Endodermal cell (in vitro differentiated cells): Measurements from ENCODE around the gene PARVB. TPM values are rescaled to one million over a fixed set of nuclear protein-coding genes. Genes with fewer than 3 reads are reported as not detected.

Experiments
- DNase-seq: peaks from one replicate; pipeline ENCODE4 v3.0.0-alpha.2; 2017
- H3K27ac ChIP-seq: 2 replicates; pipeline ENCODE4 v1.5.1; 2013; ENCODE audit warnings: mild to moderate bottlenecking, low read depth, low read length, moderate library complexity
- H3K27me3 ChIP-seq: 2 replicates; pipeline ENCODE4 v1.6.1; 2013; ENCODE audit warnings: mild to moderate bottlenecking, low read length, moderate library complexity; ENCODE audit not compliant: insufficient read depth, control insufficient read depth, poor library complexity, severe bottlenecking
- H3K36me3 ChIP-seq: 2 replicates; pipeline ENCODE4 v1.7.0; 2013; ENCODE audit warnings: mild to moderate bottlenecking, low read length, moderate library complexity; ENCODE audit not compliant: control insufficient read depth, insufficient read depth
- H3K4me1 ChIP-seq: one replicate; pipeline ENCODE4 v1.7.0; 2013; ENCODE audit warnings: low read length; ENCODE audit not compliant: control insufficient read depth, insufficient read depth
- H3K4me3 ChIP-seq: 2 replicates; pipeline ENCODE4 v1.5.1; 2013; ENCODE audit warnings: mild to moderate bottlenecking, low read length, moderate library complexity
- H3K9ac ChIP-seq: 2 replicates; pipeline ENCODE4 v1.6.1; 2013; ENCODE audit warnings: mild to moderate bottlenecking, low read length, moderate library complexity; ENCODE audit not compliant: poor library complexity, severe bottlenecking; ENCODE audit errors: extremely low read depth
- H3K9me3 ChIP-seq: 2 replicates; pipeline ENCODE4 v1.6.1; 2013; ENCODE audit warnings: mild to moderate bottlenecking, low read length, moderate library complexity; ENCODE audit not compliant: control insufficient read depth
- H3K27ac Mint-ChIP-seq: 2 replicates; pipeline ENCODE4 v1.8.0; 2020; ENCODE audit warnings: mixed read lengths
- H3K27me3 Mint-ChIP-seq: 2 replicates; pipeline ENCODE4 v1.8.0; 2021; ENCODE audit warnings: mild to moderate bottlenecking, mixed read lengths; ENCODE audit not compliant: insufficient read depth
- H3K36me3 Mint-ChIP-seq: 2 replicates; pipeline ENCODE4 v1.8.0; 2020; ENCODE audit warnings: low read depth, mixed read lengths
- H3K4me1 Mint-ChIP-seq: 2 replicates; pipeline ENCODE4 v1.8.0; 2020; ENCODE audit warnings: mixed read lengths
- H3K4me3 Mint-ChIP-seq: 2 replicates; pipeline ENCODE4 v1.8.0; 2020; ENCODE audit warnings: mild to moderate bottlenecking, moderate library complexity, mixed read lengths
- H3K9me3 Mint-ChIP-seq: 2 replicates; pipeline ENCODE4 v1.8.0; 2020; ENCODE audit warnings: mild to moderate bottlenecking, mixed read lengths
- WGBS, 2 experiments: methylation state at CpG; one replicate each; pipeline versions ENCODE4 v1.1.5 to v1.1.7; 2013; ENCODE audit warnings: missing lambda C conversion rate in 2 of 2, mixed read lengths in 1 of 2; ENCODE audit not compliant: insufficient coverage in 1 of 2, insufficient read length in 1 of 2; 5-methylcytosine and 5-hydroxymethylcytosine counted together
- total RNA-seq, 2 donors: library from RNA; stranded (reverse); fragmentation: NEBNext Ultra II Directional in 1 of 2; extraction: Animal tissue kit (Norgen Biotek cat#: 25700) in 1 of 2; gene quantifications; 2 replicates in 1 of 2; 3 replicates in 1 of 2; pipeline ENCODE4 v1.2.1, GENCODE V29; 2021
- TF ChIP-seq, protein P1 (sequence below): fragments of 200-600 bp; sonication (generic); conservative IDR thresholded peaks from 2 replicates; pipeline ENCODE4 v1.5.0; 2021; ENCODE audit warnings: antibody characterized with exemption, mild to moderate bottlenecking

PARVB gene
- total RNA-seq, 2 donors from 2014 or later = 29.6 to 32.3 TPM

DNA sequence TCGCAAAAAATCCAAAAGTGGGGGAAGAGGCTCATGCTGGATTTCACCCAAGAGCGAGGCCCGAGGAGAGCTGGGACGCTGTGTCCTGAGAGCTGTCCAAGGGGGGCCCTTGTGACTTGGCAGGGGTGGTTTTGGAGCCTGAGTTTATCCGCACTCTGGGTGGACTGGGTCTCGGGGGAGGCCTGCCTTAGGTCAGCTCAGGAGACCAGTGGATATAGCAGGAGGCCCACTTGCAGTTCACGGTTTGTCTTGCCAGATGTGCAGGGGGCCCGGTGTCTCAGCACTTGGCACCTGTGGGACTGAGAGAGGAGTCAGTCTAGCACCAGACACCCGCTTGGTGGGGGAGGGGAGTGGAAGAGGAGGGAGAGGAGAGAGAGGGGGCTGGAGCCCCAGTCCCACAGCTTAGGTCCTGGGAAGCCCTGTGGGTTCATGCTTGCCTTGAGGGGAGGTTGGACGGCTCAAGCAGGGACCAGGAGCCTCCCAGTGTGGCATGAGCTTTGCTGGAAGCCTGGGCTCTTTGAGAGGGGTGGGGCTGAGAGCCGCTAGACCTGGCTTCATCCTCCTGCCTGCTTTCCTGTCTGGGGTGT lies 33.4 kb downstream of the PARVB start:
- H3K36me3 Mint-ChIP-seq = peaks cover 5% of the 10 kb centered on the region
- peak overlapping the region; percentile 39 for H3K27ac Mint-ChIP-seq
- Histone ChIP-seq H3K4me1 (peaks cover under 1% of the 10 kb centered on the region), H3K27me3 (no peaks in the 10 kb centered on the region), H3K27ac (no peak overlapping the region), H3K4me3 (no peak overlapping the region), H3K36me3 (no peaks in the 10 kb centered on the region), H3K9me3 (no peaks in the 10 kb centered on the region), H3K9ac (no peak overlapping the region)
- DNase-seq = no peak
- peaks cover 9% of the 10 kb centered on the region for H3K9me3 Mint-ChIP-seq
- TF ChIP-seq, protein P1, sequence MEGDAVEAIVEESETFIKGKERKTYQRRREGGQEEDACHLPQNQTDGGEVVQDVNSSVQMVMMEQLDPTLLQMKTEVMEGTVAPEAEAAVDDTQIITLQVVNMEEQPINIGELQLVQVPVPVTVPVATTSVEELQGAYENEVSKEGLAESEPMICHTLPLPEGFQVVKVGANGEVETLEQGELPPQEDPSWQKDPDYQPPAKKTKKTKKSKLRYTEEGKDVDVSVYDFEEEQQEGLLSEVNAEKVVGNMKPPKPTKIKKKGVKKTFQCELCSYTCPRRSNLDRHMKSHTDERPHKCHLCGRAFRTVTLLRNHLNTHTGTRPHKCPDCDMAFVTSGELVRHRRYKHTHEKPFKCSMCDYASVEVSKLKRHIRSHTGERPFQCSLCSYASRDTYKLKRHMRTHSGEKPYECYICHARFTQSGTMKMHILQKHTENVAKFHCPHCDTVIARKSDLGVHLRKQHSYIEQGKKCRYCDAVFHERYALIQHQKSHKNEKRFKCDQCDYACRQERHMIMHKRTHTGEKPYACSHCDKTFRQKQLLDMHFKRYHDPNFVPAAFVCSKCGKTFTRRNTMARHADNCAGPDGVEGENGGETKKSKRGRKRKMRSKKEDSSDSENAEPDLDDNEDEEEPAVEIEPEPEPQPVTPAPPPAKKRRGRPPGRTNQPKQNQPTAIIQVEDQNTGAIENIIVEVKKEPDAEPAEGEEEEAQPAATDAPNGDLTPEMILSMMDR = no peak
- H3K4me1 Mint-ChIP-seq = peaks cover 9% of the 10 kb centered on the region
- H3K27me3 Mint-ChIP-seq = peaks cover 3% of the 10 kb centered on the region
- 83 to 98% methylated on average over 8 to 11 of the region's 11 CpGs for WGBS, 2 experiments
- no peak overlapping the region for H3K4me3 Mint-ChIP-seq

DNA sequence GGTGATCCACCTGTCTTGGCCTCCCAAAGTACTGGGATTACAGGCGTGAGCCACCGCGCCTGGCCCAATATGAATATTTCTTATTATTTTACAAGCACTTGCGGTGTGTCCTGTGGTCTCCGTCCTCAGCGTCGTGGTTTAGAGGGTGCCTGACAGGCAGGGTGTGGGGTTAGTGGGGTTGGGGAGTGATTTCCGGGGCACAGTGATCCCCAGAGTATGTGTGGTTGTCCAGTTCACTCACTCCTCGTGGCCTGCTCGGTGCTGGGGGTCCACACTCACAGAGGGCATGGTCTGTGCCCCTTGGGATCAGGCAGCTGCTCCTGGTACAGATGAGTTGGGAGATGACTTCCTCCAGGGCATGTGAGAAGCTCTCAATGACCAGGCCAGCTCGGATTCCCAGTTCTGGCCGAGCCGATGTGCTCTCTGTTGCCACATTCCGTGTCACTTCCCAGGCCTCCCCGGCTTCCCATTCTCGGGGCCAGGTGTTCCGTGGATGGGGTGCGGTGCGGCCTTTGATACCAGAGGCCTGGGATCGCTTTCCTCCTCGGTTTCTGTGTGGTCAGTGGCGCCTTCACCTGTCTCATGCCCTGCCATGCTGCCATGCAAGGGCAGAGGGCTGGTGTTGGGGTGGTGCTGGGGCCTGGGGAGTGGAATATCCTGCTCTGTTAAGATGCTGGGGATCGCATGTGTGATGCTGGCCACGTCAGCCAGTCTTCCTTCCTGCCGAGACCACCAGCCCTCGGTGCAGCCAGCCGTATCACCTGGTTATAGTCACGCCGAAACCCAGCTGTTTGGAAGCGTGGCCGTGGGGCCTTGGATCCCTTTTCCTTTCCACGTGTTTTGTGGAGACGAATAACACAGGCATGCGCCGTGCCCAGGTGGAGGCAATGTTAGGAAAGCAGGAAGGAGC lies 39.6 kb downstream of the PARVB start:
- Histone ChIP-seq H3K4me3 (no peak overlapping the region), H3K9ac (no peak overlapping the region), H3K27ac (no peak overlapping the region), H3K9me3 (no peaks in the 10 kb centered on the region), H3K27me3 (no peaks in the 10 kb centered on the region), H3K36me3 (no peaks in the 10 kb centered on the region), H3K4me1 (peaks cover 4% of the 10 kb centered on the region)
- 95 to 96% methylated on average over 15 to 35 of the region's 35 CpGs for WGBS, 2 experiments
- peaks cover 9% of the 10 kb centered on the region for H3K9me3 Mint-ChIP-seq
- H3K4me1 Mint-ChIP-seq = peaks cover 7% of the 10 kb centered on the region
- H3K4me3 Mint-ChIP-seq = no peak overlapping the region
- peaks cover 5% of the 10 kb centered on the region for H3K36me3 Mint-ChIP-seq
- peaks cover 2% of the 10 kb centered on the region for H3K27me3 Mint-ChIP-seq
- TF ChIP-seq, protein P1 = no peak
- H3K27ac Mint-ChIP-seq = no peak overlapping the region
- no peak for DNase-seq

DNA sequence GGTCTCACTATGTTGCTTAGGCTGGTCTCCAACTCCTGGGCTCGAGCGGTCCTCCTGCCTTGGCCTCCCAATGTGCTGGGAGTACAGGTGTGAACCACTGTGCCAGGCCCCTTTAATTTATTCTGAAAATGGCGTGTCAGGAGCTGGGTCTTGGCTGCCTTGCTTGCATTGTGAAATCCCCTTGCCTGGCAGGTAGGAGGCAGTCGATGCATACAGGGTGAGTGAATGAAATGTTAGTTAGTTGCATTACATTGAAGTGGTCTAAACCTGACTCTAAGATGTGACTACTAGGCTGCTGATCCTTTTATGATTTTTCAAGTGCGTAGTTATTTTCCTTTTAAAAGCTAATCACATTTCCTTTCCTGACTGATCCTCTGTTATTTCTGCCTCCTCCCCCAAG lies 42.9 kb downstream of the PARVB start:
- Histone ChIP-seq H3K36me3 (no peaks in the 10 kb centered on the region), H3K27me3 (no peaks in the 10 kb centered on the region), H3K27ac (no peak overlapping the region), H3K4me1 (peaks cover 4% of the 10 kb centered on the region), H3K9ac (no peak overlapping the region), H3K9me3 (no peaks in the 10 kb centered on the region), H3K4me3 (no peak overlapping the region)
- H3K4me1 Mint-ChIP-seq = peaks cover 7% of the 10 kb centered on the region
- H3K9me3 Mint-ChIP-seq = no peaks in the 10 kb centered on the region
- DNase-seq = no peak
- 86 to 90% methylated on average over 4 to 5 of the region's 5 CpGs for WGBS, 2 experiments
- H3K27me3 Mint-ChIP-seq = no peaks in the 10 kb centered on the region
- H3K27ac Mint-ChIP-seq = peak overlapping the region; percentile 66
- TF ChIP-seq, protein P1 = peak; percentile 25
- H3K36me3 Mint-ChIP-seq = no peaks in the 10 kb centered on the region
- no peak overlapping the region for H3K4me3 Mint-ChIP-seq
